GM12891 (cell line): ENCODE measurements around the gene NEDD8.
"Not testable (repeated sequence)": the region's sequence is repeated elsewhere in the genome, so short reads cannot be mapped to it uniquely, and the experiment has no call there.

ENCODE experiments used
- DNase-seq: peaks from one replicate; pipeline ENCODE4 v3.0.0; 2011; ENCODE audit warnings: low spot score; ENCODE audit not compliant: insufficient read length
- FAIRE-seq: peaks from 2 replicates; lab custom pipeline; 2011; peaks lifted over from hg19 to GRCh38; lab: Jason Lieb, UNC
- PAX5 ChIP-seq: IDR thresholded peaks from 2 replicates; pipeline ENCODE4 v1.6.1; 2011; ENCODE audit warnings: low read length, moderate library complexity, mild to moderate bottlenecking; ENCODE audit not compliant: insufficient read depth, severe bottlenecking
- POLR2A ChIP-seq: IDR thresholded peaks from 2 replicates; pipeline ENCODE4 v1.6.1; 2011; ENCODE audit warnings: low read depth, low read length, control low read depth
- POLR2AphosphoS5 ChIP-seq: IDR thresholded peaks from 2 replicates; pipeline ENCODE4 v1.6.1; 2011; ENCODE audit warnings: low read depth, low read length, control low read depth
- POU2F2 ChIP-seq: IDR thresholded peaks from 2 replicates; pipeline ENCODE4 v1.6.1; 2011; ENCODE audit warnings: low read depth, mild to moderate bottlenecking, control low read depth, low read length, moderate library complexity
- SPI1 ChIP-seq: IDR thresholded peaks from 2 replicates; pipeline ENCODE4 v1.6.1; 2011; ENCODE audit warnings: low read depth, low read length, control low read depth
- TAF1 ChIP-seq: IDR thresholded peaks from 2 replicates; pipeline ENCODE4 v1.6.1; 2011; ENCODE audit warnings: low read depth, low read length, control low read depth

NEDD8 gene

GRCh38 chr14:24213866-24214662 is 18.1 kb downstream of the NEDD8 start:
- FAIRE-seq, result no peak
- TF ChIP-seq POLR2A (no peak), POU2F2 (no peak), PAX5 (no peak), SPI1 (no peak), TAF1 (no peak), POLR2AphosphoS5 (no peak)
- no peak for DNase-seq

- DNase-seq (peak; percentile 89), FAIRE-seq (peak; percentile 96)
- TF ChIP-seq POLR2A, result peak; percentile 95
- TF ChIP-seq SPI1, result 0 out of 2 replicates have a peak, but pooled peaks have one; percentile 33
- TF ChIP-seq POU2F2, result peak; percentile 72; the same call in 1 of the 2 replicates
- peak; percentile 97 for TF ChIP-seq POLR2AphosphoS5
- peak; percentile 68 for TF ChIP-seq TAF1
- TF ChIP-seq PAX5, result no peak
These were observed 19.0 kb downstream of the NEDD8 start, which contains the start of gene CHMP4A for GRCh38 chr14:24212924-24213865. Gene CHMP4A, minus strand, starts transcription at chr14:24213488. Its CDS starts 49 bp downstream, at chr14:24213439.

- TF ChIP-seq POLR2A (no peak), TAF1 (no peak), POU2F2 (no peak), PAX5 (no peak), SPI1 (no peak), POLR2AphosphoS5 (no peak)
- no peak for DNase-seq
- no peak for FAIRE-seq
These were observed 20.9 kb downstream of the NEDD8 start for GRCh38 chr14:24211311-24211710.

- FAIRE-seq, result no peak
- TF ChIP-seq POLR2A, result no peak
- TF ChIP-seq POU2F2, result no peak
- no peak for TF ChIP-seq TAF1
- TF ChIP-seq PAX5, result no peak
- no peak for TF ChIP-seq POLR2AphosphoS5
- TF ChIP-seq SPI1, result no peak
- no peak for DNase-seq
These were observed 24.5 kb downstream of the NEDD8 start for GRCh38 chr14:24207625-24208024.

- TF ChIP-seq TAF1, result no peak
- TF ChIP-seq POU2F2, result no peak
- TF ChIP-seq PAX5, result no peak
- no peak for TF ChIP-seq SPI1
- TF ChIP-seq POLR2AphosphoS5, result no peak
- no peak for TF ChIP-seq POLR2A
- no peak for FAIRE-seq
- no peak for DNase-seq
These were observed 25.0 kb downstream of the NEDD8 start for GRCh38 chr14:24207104-24207551.

GRCh38 chr14:24206260-24207103 is 25.7 kb downstream of the NEDD8 start:
- FAIRE-seq, result no peak
- DNase-seq, result no peak
- TF ChIP-seq TAF1 (no peak), POLR2A (no peak), PAX5 (no peak), POU2F2 (no peak), POLR2AphosphoS5 (no peak), SPI1 (no peak)

GRCh38 chr14:24204163-24205146 is 27.7 kb downstream of the NEDD8 start:
- DNase-seq (no peak), FAIRE-seq (no peak)
- TF ChIP-seq SPI1 (no peak), TAF1 (no peak), PAX5 (no peak)

- FAIRE-seq, DNase-seq: not testable (repeated sequence)
These were observed 28.8 kb downstream of the NEDD8 start for GRCh38 chr14:24203249-24203886.

- not testable (repeated sequence) for DNase-seq, FAIRE-seq
These were observed 29.6 kb downstream of the NEDD8 start for GRCh38 chr14:24202538-24202937.
